Measurements from ENCODE around the gene ASIC4.

- TF ChIP-seq CTCF (IDR thresholded peaks at IDR 0.05) (no peak), POLR2A (IDR thresholded peaks at IDR 0.05) (no peak)
Observed at GRCh38 chr2:219476652-219477151, 37.6 kb upstream of the ASIC4 start.
